Stimulated activated CD8-positive, alpha-beta memory T cell treated with anti-CD3 and anti-CD28 coated beads, Interleukin-12 subunit alpha, Interleukin-12 subunit beta, amount 100 ng/mL, for 24 hours (primary cell): ENCODE data around the gene MSH5.
A peak's percentile ranks its signal among the peaks of the same experiment; 100 is the strongest.

Source experiments
- DNase-seq: peaks from one replicate; pipeline ENCODE4 v3.0.0-alpha.2; 2020; ENCODE audit errors: extremely low read depth

The MSH5 gene

DNA sequence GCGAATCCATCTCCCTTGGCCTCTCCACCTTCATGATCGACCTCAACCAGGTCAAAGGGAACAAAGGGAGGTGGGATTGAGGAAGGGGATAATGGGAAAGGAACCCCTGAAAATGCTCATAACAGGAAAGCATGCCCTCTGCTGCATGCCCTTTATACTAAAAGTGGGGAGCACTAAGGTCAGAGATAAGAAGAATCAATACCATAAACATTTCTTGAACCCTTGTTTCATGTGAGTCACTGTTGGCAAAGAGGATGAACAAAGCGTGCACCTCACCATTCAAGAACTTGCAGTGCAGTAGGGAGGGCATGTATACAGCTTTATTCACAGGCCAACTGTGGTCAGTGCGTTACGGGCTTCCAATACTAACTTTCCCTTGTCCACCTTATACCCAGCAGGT lies 21.0 kb downstream of the MSH5 start:
- no peak for DNase-seq

DNA sequence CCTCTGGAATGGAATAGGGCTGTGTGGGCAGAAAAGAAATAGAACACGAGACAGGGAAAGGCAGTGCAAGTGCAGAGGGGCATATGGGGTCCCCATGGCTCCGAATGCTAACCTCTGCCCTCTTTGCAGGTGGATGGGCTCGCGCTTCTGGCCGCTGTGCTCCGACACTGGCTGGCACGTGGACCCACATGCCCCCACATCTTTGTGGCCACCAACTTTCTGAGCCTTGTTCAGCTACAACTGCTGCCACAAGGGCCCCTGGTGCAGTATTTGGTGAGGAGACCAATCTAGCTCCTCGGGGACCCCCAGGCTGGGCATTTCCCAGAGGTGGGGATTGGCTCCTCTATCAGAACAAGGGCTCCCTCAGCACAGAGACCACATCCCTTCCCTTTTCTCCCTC lies 21.5 kb downstream of the MSH5 start:
- no peak for DNase-seq

DNA sequence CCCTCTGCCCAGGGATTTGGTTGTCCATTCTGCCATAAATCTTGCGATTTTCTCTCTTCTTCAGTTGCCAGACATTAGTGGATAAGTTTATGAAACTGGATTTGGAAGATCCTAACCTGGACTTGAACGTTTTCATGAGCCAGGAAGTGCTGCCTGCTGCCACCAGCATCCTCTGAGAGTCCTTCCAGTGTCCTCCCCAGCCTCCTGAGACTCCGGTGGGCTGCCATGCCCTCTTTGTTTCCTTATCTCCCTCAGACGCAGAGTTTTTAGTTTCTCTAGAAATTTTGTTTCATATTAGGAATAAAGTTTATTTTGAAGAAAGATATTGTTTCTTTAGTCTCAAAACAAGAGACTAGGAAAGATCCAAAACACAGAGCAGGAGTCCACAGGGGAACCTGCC lies 22.6 kb downstream of the MSH5 start, which contains the start of gene SAPCD1:
SAPCD1 (plus strand) TSS at position 301 of the 400 bp plus-strand sequence. CDS start 399 bp downstream, outside the sequence.
- DNase-seq = no peak

DNA sequence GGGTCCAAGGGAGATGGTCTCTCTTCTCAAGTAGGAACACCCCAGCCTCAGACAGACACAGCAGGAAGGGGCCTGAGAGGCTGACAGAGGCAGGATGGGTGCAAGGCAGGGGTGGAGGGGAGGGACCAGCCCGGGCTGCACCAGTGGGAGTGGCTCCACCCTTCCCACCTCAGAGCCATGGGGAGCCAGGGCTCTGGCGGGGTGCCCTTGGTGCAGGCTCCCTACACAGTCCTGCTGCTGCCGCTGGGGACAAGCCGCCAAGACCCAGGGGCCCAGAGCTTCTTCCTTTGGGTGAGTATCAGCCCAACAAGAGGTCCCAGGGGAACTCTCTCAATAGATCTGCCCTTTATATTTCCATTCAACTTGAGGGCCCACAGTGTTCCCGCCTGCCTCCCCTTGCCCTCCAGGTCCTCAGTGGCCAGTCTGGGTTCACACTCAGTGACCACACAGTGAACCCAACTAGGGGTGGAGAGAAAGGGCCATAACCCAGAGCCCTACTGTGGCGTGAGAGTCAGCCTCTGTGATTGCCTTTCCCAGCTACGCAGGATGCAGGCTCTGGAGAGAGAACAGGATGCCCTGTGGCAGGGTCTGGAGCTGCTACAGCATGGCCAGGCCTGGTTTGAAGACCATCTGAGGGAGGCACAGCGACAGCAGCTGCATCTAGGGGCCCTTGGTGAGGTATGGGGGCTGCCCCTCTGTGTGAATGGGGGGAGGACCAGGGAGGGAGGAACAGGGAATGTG lies 23.2 kb downstream of the MSH5 start:
- DNase-seq = no peak

DNA sequence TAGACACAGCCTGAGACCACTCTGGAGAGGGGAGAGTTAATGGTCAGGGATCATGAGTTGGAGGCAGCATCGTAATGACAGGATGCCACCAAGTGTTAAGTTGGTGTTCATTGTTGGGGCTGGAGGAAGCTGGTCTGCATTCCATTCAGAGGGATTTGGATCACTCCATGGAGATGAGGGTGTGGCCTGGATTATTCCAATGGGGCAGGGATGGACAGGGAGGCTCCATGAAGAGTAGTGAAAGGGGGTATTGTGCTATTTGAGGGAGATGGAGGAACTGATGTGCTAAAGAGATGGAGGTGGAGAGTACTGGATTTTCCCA lies 23.8 kb downstream of the MSH5 start:
- no peak for DNase-seq

DNA sequence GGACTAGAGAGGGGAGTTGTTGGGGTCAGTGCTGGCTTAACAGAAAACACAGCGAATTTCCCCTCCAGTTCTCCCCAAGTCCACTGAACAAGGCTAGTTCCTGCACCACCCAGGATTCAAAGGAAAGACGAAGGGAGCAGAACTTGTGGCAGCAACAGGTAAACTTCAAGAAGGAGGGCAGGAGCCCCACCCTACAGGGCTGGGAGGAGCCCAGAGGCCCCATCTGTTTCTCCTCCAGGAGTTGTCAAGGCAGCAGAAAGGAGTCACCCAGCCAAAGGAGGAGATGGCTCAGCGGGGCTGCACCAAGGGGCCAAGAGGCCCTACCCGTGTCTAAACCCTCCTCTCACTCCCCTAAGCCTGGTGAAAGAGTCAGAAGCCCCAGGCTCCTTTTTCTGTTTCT lies 24.4 kb downstream of the MSH5 start:
- no peak for DNase-seq

DNA sequence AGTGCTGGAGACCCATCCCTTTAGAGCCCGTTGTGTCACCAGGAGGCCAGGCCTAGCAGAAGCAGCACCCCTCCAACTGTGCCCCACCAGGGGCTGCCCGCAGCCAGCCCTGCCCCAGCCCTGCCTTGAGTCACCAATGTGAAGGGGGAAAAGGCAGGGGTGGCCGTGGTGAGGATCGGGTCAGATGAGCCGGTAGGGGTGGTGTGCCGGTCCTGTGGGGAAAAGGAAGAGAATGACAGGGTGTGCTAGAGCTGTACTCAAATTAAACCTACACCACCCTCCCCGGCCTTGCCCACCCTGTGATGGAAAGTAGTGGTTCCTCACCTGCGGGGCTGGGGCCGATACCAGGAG lies 25.7 kb downstream of the MSH5 start:
- DNase-seq = no peak

DNA sequence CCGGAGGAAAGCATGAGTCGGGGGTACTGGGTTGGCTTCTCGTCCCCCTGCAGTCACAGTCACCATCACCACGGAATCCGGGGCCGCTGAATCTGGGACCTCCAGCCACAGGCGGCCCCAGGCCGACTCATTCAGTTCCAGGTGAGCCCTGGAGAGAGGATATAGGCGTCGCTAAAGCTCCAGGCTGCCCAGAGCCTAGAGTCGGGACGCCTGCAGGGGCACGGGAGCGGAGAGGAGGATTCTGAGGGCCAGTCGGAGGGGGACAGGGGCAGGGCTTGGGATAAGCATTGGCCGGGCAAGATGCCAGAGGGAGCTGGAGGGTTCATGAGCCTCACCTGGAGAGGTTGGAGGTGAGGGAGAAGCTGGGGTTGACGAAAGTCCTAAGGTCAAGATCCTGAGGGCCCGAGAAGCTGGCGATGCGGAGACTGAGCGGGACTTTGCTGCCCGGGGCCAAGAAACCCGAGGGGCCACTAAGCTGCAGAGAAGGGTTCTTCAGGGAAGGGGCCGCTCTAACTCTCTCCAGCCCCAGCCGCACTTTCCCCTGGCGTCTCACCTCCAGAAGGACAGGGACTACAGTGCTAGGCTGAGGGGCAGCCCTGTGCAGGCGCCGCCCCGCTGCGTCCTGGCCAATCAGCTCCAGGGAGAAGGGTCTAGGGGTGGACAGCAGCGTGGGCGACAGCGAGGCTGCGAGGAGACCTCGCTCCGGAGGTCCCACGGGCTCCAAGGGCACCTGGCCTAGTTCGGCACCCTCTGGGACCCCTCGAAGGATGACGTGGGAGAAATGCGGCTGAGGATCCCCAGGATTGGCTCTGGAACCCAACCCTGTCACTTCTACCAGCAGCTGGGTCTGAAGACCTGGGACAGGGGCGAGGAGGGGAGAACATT lies 26.3 kb downstream of the MSH5 start:
- no peak for DNase-seq

DNA sequence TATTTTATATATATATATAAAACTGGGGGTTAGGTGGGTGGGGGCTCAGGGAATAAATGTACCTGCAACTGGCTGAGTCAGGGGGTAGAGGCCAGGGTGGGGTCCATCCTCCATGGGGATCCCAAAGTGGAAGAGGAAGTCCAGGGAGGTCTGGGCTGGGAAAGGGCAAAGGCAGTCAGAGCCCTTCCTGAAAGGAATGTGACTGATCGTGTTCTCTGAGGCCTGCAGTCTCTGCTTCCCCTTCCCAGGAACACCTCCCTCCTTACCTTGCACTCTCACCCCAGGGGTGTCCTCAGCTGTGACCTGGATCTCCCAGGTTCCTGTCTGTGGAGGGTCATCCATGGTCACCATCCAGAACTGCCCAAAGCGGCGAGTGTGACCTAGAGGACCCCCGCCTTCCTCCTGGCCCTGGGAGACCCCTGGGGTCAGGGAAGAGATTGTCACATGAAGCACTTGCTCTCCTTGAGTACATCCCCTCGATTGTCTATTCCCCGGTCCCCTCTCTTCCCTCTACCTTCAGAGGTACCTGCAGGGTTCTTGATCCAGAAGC lies 27.4 kb downstream of the MSH5 start:
- no peak for DNase-seq

DNA sequence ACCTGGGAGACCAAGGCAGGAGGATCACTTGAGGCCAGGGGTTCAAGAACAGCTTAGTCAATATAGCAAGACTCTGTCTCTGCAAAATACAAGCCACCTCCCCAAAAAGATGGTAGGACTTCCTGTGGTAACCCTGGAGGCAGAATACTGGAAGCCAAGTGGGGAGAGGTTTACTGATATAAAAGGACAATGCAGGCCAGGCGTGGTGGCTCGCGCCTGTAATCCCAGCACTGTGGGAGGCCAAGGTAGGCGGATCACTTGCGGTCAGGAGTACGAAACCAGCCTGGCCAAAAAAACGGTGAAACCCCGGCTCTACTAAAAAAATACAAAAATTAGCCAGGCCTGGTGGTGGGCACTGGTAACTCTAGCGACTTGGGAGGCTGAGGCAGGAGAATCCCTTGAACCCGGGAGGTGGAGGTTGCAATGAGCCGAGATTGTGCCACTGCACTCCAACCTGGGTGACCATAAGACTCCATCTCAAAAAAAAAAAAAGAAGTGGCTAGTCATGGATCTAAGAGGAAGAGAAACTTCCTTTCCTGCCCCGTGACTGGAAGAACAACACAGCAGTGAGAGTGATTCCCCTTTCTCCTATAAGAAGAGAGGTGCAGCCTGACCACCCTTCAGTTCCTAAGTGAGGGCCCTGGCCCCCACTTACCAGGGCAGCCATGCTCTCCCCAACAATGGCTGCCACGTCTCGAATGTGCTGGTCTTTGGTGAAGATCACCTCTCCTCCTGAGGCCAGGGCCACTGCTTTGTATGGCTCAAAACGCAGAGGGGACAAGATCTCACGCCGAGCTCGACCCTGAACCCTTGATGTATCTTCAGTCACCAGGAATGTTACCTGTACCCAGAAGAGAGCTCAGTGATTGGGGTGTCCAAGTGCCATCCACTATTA lies 28.8 kb downstream of the MSH5 start:
- no peak for DNase-seq

DNA sequence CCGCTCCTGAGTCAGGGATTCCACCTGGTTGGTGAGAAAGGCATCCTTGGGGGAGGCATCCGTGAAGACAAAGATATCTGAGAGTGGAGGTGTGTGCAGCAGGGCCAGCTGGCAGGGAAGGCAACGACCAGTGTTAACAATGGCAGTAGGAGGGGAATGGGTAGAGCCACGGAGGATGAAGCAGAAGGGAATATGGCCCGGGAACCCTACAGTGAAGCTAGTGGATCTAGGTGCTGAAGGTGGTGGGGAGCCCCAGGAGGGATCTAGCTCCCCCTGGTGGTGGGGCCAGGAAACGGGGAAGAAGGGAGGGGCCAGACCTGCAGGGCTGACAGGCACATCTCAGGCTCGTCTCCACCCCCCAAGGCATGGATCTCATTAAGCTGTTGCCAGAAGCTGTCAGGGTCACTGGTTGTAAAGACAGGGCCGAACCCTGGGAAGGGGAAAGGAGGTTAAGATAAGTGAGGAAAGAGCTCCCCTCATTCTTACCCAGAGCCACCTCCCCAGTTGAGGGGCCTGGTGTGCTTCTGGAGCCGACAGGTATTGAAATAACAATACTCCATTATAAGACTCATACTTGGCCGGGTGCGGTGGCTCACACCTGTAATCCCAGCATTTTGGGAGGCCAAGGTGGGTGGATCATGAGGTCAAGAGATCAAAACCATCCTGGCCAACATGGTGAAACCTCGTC lies 30.0 kb downstream of the MSH5 start:
- peak; percentile 49 for DNase-seq

DNA sequence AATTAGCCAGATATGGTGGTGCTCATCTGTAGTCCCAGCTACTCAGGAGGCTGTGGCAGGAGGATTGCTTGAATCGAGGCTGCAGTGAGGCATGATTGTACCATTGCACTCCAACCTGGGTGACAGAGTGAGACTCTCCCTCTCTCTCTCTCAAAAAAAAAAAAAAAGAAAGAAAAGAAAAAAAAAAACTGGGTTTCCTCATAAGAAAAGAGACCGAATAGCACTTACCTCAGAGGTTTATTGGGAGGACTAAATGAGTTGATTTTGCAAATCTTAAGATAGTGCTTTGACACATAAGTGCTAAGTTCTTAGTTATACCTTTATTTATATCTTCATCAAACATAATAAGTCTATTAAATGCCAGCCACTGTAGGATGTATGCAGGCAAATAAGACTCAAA lies 31.1 kb downstream of the MSH5 start:
- no peak for DNase-seq

DNA sequence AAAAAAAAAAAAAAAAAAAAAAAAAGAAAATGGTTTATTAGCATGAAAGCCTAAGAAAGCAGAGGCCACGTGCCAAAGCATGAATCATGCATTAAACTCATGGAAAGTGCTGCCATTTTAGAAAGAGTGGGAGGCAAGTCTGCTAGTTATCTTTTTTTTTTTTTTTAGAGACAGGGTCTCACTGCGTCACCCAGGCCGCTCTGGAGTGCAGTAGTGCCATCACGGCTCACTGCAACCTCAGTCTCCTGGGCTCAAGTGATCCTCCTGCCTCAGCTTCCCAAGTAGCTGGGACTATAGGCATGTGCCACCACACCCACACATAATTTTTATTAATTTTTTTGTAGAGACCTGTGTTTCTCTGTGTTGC lies 32.2 kb downstream of the MSH5 start:
- no peak for DNase-seq

DNA sequence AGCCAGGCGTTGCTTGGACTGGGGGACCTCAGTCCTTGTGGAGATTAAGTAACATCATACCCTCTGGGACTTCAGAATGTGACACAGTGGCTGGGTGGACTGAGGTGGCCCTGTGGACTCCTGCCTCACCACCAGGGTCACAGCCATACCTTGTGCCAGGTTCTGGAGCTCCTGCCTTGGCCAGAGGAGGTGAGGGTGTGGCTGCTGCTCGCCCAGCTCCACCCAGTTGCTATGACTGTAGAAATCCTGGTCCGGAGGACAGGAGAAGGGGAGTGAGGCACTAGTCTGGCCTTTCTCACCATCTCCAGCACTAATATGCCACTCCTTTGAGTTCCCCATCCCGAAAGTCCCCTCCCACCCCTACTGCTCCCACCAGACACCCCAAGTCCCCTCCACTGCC lies 35.4 kb downstream of the MSH5 start:
- DNase-seq = no peak

DNA sequence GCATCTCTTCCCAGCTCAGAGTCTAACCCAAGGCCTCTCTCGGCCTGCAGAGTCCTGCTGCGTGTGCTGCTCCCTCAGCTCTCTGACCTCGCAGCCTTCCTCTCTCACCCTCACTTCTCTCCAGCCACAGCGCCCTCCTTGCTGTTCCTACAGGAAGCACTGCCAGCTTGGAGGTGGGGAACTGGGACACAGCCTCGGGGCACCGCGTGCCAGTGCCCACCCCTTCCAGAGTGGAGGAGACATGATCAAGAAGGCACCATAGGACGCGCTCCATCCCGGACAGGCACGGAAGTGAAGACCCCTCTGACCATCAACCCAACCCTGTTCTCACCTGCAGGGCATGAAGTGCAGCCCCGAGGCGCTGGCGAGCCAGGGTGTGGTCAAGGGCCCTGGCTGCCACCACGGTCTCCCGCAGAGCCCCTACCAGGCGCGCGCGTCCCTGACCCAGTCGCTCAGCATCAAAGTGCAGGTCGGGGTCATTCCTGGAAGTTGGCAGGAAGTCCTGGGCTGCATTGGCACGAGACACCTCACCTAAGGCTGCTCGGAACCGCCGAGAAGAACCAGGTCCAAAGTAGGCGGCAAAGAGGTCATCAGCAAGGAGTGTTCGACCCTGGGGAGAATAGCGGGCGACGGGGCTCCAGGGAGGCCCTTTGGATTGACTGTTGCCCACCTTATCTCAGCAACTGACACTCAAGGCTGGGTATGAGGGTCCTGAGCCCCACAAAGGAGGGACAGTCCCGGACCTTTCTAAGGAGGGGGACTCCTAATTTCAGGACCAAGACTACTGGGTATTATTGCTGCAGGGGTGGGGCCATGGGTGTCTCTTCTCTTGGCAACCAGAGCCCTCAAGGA lies 36.1 kb downstream of the MSH5 start:
- DNase-seq = no peak

DNA sequence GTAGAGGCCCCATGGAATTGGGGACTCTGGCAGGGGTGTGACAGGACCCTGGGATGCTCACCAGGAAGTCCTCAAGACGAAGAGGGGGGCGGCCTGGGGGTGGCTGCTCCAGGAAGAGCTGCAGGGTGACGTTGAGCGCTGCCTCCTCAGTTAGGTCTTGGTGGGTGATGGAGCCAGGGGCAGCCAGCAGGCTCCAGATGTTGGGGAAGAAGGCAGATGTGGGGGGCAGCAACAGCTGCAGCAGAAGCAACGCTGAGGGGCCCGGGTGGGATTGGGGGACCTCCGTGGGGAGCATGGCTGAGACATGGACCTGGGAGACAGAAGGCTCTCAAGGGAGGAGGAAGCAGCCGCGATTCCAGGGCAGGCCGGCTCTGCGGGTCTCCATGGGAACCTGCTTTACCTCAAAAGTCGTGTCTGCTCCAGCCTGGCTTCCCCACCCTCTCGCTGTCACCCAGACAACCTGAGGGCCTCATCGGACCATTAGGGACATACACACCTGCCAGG lies 36.7 kb downstream of the MSH5 start:
- DNase-seq = no peak

DNA sequence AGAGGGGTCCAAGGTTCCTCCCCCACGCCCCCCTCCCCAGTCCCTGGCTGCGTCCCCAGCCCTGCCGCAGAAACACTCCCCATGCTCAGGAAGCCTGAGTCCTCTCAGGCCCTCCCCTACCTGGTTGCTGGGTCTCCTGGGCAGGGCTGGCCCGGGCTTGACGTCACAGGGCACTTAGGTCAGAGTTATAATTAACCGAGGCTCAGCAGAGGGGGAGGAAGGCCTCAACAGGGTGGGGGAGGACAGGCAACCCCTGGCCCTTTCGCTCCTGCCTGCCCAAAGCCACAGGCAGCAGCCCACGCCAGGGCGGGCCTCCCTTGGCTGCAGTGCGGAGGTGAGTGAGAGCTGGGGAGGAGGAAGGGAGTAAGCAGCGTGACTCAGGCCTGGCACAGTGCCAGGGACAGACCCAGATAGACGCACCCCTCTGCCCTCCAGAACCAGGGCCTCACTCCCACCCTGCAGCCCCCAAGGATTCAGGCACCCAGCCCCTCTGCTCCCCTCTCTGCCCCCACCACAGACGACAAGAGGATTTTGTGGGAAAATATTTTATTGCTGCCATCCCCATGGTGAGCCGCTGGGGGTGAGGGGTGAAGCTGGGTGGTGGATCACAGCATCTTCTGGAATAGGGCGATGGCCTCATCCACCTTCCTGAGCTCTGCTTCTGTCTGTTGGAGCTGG lies 37.3 kb downstream of the MSH5 start, which contains the start of gene VWA7:
VWA7 (minus strand) TSS at position 340 of the 678 bp plus-strand sequence. CDS start 549 bp downstream, outside the sequence.
- peak; percentile 40 for DNase-seq

DNA sequence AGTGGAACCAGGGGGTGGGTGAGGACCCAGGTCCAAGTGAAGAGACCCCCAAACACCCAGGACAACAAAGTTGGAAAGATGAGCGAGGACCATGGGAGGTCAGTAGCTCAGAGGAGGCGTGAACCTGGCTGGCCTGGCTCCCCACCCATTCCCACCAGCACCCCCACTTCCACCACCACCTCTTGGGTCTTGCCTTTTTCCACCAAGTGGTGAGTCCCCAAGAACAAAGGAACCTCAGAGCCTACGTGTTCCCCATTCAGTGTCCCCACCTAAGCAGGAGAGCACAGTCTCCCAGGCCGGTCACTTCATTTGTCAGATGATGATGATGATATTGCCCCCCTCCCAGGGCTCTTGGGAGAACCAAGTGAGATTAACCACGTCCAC lies 37.9 kb downstream of the MSH5 start:
- DNase-seq = no peak

DNA sequence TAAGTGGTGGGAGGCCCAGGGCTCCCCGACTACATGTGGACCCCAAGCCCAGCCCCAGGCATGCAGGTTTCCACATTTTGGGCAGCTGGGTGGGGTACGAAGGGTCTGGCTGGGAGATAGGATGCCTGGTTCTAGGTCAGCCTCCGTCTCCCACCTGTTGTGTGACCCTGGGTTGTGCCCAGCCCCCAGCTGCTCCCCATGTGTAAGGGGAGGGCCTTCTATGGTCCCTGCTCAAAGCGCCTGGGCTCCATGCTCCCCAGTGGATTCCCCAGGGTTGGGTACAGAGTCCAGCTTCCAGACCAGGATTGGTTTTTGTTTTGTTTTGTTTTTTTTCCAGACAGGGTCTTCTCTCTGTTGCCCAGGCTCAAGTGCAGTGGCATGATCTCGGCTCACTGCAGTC lies 38.4 kb downstream of the MSH5 start:
- no peak for DNase-seq
